ENCODE measurements around the gene CAB39L. TPM values are rescaled to one million over a fixed set of nuclear protein-coding genes. Genes with fewer than 3 reads are reported as not detected.

Gene CAB39L
- total RNA-seq (2014; rRNA removed; shearing (Covaris generic)), result 2.2 and 5.1 TPM in 2 replicates

- DNase-seq (ENCODE audit: low read depth), result peak; percentile 98
Observed at GRCh38 chr13:49443704-49444523, at the start of gene CAB39L, which contains the start of gene SETDB2. Gene CAB39L (minus strand): TSS chr13:49444064. CDS start chr13:49382910, 61,154 bp downstream. Gene SETDB2 (plus strand): TSS chr13:49444274. CDS start chr13:49451894, 7,620 bp downstream.

- DNase-seq (ENCODE audit: low read depth), result no peak
Observed at GRCh38 chr13:49488563-49488962, 44.7 kb upstream of the CAB39L start.

- no peak for DNase-seq (ENCODE audit: low read depth)
Observed at GRCh38 chr13:49481788-49482187, 37.9 kb upstream of the CAB39L start.

GRCh38 chr13:49476529-49476928, 32.7 kb upstream of the CAB39L start:
- DNase-seq (ENCODE audit: low read depth), result no peak

GRCh38 chr13:49472186-49472585, 28.3 kb upstream of the CAB39L start:
- no peak for DNase-seq (ENCODE audit: low read depth)

GRCh38 chr13:49466292-49466838, 22.5 kb upstream of the CAB39L start:
- DNase-seq (ENCODE audit: low read depth), result no peak

- no peak for DNase-seq (ENCODE audit: low read depth)
Observed at GRCh38 chr13:49464621-49465325, 20.9 kb upstream of the CAB39L start.

GRCh38 chr13:49464085-49464484, 20.2 kb upstream of the CAB39L start:
- DNase-seq (ENCODE audit: low read depth), result no peak

- no peak for DNase-seq (ENCODE audit: low read depth)
Observed at GRCh38 chr13:49459580-49459979, 15.7 kb upstream of the CAB39L start.

DNA sequence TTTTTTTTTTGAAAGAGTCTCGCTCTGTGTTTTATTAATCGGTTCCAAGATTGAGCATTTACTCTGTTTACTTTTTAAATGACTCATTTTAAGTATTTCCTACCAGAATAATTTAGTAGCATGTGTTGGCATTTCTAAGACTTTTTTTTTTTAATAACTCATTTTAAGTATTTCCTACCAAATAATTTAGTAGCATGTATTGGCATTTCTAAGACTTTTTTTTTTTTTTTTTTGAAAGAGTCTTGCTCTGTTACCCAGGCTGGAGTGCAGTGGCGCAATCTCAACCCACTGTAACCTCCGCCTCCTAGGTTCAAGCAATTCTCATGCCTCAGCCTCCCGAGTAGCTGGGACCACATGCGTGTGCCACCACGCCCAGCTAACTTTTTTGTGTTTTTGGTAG, 13.4 kb upstream of the CAB39L start:
- no peak for DNase-seq (ENCODE audit: low read depth)

- no peak for DNase-seq (ENCODE audit: low read depth)
Observed at GRCh38 chr13:49456156-49456555, 12.3 kb upstream of the CAB39L start.

- DNase-seq (ENCODE audit: low read depth), result no peak
Observed at GRCh38 chr13:49455007-49455398, 11.1 kb upstream of the CAB39L start.

DNA sequence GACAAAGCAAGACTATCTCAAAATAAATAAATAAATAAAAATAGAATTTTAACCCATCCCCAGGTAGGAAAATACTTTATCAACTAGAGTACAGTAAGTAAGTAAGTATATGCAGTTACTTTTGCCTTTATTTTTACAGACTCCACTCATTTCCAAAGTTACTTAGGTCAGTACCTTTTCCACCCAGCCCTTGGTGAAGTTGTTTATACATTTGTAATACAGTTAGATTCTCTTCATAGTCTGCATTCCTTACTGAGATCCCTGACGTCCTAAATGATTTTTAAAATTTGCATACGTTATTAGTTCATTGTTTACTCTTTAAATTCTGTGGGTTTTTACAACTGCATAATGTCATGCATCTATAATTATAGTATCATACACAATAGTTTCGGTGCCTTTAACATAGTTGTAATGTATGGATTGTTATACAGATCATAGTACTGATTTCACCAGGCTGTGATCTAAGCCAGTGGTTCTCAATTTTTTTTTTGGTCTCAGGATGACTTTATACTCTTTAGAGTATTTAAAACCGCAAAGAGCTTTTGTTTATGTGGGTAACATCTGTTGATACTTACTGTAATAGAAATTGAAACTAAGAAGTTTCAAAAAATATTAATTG, 10.6 kb upstream of the CAB39L start:
- DNase-seq (ENCODE audit: low read depth), result no peak

DNA sequence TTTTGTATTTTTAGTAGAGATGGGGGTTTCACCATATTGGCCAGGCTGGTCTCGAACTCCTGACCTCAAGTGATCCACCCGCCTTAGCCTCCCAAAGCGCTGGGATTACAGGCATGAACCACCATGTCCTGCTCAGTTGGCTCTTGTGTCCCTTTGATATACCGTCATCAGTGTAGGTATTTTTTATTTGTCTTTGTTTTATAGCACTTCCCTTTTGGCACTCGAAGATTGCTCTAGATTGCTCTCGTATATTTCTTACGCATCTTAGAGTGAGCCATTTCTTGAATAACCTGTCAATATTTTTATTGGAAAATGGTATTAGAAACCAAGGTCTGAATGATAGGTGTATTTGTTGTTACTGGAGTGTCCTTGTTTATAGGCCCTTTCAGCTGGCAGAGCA, 9.6 kb upstream of the CAB39L start:
- no peak for DNase-seq (ENCODE audit: low read depth)

- no peak for DNase-seq (ENCODE audit: low read depth)
Observed at GRCh38 chr13:49452725-49453457, 9.0 kb upstream of the CAB39L start.

GRCh38 chr13:49450105-49450819, 6.4 kb upstream of the CAB39L start:
- DNase-seq (ENCODE audit: low read depth), result no peak

- DNase-seq (ENCODE audit: low read depth), result no peak
Observed at GRCh38 chr13:49448753-49449152, 4.9 kb upstream of the CAB39L start.

- no peak for DNase-seq (ENCODE audit: low read depth)
Observed at GRCh38 chr13:49446473-49446872, 2.6 kb upstream of the CAB39L start.

- DNase-seq (ENCODE audit: low read depth), result peak; percentile 32
Observed at GRCh38 chr13:49444524-49445395, 896 bp upstream of the CAB39L start.

DNA sequence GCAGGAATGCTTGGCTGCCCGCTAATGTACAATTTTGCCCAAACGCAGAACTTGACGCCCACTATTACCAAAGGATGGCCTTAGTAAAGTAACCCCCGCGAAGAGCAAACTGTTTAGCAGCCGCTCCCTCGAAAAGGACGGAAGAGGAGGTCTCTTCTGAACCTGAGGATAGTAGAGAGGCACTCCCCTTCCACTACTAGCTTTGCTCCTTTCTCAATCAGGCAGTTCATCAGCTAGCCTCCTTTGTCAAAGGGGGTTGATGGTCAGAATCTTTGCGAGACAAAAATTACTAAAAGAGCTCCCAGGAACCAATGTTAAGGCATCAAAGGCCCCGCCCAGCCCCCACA, 534 bp downstream of the CAB39L start:
- peak; percentile 19 for DNase-seq (ENCODE audit: low read depth)

Measured in Daoy (cell line).